ENCODE results near the gene ADRA2C.

- TF ChIP-seq CTCF (IDR thresholded peaks at IDR 0.05; ENCODE audit: low read length) (no peak), EZH2 (IDR thresholded peaks at IDR 0.05; ENCODE audit: borderline replicate concordance, low read length) (no peak)
These were observed 45.7 kb upstream of the ADRA2C start for GRCh38 chr4:3720466-3720865.

Data from OCI-LY1 (cell line).